Pulmonary artery endothelial cell (primary cell): ENCODE results near the gene GPD2. TPM values are rescaled to one million over a fixed set of nuclear protein-coding genes. Genes with fewer than 3 reads are reported as not detected.
"Not testable (repeated sequence)": the region's sequence is repeated elsewhere in the genome, so short reads cannot be mapped to it uniquely, and the experiment has no call there.

Experiments
- DNase-seq: peaks from one replicate; pipeline ENCODE4 v3.0.0-alpha.2; 2011; ENCODE audit warnings: low read depth, low spot score
- total RNA-seq: library from RNA; depleted of rRNA; stranded (reverse); fragments of >200 nt; gene quantifications from 2 replicates; pipeline ENCODE4 v1.2.3, GENCODE V29; 2014

The GPD2 gene
- total RNA-seq, 1 donor from 2014 or later: 45.0 TPM

DNA sequence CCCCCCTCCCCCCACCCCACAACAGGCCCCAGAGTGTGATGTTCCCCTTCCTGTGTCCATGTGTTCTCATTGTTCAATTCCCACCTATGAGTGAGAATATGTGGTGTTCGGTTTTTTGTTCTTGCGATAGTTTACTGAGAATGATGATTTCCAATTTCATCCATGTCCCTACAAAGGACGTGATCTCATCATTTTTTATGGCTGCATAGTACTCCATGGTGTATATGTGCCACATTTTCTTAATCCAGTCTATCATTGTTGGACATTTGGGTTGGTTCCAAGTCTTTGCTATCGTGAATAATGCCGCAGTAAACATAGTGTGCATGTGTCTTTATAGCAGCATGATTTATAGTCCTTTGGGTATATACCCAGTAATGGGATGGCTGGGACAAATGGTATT, 92.4 kb downstream of the GPD2 start:
- not testable (repeated sequence) for DNase-seq

DNA sequence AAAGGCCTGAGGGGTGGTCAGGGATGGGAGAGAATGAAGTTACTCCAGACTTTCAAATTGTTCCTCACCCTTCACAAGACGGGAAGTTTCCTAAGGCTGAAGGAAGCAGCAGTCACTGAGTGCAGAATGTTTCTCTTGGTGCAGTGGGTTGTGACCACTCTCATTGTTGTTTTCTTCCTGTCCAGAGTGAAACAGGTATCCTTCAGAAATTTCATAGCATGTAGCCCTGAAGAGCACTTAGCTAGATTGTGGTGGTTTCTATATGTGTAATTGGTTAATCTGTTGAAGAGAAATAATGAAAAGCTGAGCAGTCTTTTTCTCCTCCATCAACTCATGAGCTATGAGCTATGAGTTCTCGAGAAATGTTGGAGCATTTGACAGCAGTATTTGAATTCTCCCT, 96.8 kb downstream of the GPD2 start:
- no peak for DNase-seq

DNA sequence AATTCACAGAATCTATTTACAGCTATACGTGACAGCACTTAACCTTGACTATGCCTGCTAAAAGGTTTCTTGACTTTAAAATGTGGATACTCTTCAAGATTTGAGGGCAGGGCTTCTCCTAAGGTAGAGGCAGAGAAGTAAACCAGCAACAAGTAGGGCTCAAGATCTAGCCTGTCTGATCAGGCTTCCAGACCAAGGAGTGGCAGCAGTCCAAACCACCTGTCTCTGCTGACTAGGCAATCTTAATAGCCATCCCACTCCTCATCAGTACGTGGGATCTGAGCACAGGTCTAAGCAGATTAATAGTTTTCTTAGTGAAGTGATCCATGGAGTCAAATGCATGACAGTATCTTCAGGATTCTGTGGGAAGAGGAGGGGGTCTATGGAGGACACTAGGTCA, 100.4 kb downstream of the GPD2 start:
- no peak for DNase-seq

DNA sequence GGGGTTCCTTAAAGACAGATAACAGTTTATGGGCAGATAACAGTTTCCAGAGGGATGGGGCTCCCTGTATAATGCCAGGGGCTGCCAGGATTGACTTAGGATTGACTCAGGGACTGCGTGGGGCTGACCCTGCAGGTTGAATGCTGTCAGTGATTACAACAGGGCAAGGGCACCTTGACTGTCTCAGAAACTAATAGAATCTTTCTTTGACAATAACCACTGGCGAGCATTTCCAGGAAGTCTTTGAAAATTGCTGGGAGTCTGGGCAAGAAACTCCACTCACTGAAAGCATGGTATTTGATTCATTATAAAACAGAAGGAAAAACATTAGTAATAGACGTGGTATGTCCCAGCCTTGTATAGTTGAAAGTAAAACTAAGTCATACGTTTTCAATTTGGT, 101.0 kb downstream of the GPD2 start:
- no peak for DNase-seq

DNA sequence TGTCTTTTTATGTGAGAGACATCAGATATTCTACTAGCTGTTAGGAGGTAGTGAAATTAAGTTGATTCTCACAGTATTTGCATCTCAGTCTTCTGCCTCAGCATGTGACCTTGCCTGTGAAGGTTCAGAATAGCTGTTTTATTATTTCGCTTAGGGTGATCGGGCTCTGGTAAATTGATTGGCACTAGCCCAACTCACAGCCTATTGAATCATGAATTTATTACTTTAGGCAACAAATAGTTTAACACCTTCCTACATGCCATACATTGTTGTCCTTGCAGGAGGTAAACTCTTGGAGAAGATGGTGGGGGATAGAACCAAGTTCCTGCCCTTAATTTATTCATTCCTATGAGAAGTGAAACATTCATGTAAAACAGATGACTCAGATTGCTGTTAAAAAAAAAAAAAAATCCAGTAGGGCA, 101.9 kb downstream of the GPD2 start:
- no peak for DNase-seq

DNA sequence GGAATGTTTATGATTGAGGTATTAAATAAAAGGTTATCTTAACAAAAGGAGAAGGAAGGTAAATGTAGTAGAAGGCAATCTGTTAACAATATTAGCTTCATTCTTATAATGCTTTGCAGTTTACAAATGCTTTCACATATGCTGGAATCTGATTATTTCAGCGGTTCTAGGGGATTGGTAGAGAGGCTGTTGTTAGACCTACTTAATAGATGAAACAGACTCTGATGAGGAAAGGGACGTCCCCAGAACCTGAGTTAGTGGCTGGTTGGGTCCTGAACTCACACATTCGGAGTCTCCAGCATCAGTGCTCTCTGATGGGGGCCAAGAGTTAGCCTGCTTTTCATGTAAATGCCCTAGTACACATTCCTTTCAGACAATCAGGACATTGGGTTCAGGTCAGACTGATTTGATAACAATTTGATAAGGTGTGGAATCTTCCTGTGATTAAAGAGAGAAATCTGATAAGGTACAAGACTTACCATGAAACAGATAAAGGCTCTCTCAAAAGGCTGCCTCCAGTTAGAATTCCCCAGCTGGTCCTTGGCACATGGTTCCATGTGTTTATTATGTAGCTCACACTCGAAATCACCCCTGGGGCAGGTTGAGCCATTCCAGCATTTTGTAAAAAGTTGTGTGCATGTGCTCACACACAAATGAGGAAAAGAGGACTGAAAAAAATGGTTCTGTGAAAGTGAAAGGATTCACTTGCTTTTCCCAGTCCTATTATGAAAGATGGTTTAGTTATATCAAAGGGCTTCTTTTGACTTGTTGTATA, 103.1 kb downstream of the GPD2 start:
- DNase-seq: no peak

DNA sequence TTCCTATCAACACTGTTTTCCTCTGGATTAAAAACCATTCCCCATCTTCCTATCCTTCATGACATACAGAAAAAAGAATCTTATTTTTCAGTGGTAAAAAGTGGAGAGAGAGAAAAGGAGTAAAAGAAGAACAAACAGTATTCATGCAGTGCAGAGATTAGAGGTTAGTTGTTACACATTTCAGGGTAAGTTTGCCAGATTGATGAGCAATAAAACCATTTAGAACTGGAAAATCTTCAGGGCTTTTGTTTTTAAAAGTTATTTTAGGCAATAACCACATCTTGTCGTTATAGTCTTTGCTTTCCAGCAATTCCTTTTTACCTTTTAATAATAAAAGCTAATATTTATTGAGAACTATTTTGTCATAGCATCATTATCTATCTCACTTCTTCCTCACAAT, 104.5 kb downstream of the GPD2 start:
- no peak for DNase-seq

DNA sequence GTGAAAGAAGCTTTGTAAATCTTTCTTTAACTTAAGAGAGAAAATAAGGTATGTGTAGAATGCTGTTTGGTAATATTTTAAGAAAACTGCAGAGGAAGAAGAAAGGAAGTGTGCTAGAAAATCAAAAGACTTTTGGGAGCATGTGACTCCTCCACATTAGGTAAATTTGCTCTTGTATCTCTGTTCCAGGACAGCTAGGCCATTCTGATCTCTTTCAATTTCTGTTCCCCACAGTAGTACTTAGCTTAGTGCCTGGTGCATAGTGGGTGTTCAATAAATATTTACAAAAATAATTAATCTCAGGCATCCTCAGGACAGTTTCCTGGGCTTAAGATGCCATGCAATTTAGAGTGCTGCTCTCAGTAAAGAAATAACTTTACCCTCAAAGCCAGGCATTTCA, 105.0 kb downstream of the GPD2 start:
- no peak for DNase-seq

DNA sequence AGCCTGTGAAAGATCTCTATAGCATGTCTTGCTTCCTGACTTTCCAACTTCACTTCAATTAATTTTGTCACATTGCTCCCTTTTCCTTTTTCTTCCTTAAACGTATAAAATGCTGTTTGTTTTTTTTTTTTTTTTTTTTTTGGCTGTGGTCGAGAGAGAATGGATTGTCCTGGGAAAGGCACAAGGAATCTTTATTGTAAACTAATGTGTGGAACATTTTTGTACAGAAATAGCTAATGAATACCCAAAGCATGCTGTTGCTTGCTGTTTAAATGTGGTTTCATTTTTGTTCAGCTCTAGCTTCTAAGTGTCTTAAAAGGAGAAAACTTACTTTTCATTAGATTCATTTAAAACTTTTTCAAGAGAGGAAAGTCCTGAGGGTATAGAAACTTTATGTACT, 105.5 kb downstream of the GPD2 start:
- no peak for DNase-seq

DNA sequence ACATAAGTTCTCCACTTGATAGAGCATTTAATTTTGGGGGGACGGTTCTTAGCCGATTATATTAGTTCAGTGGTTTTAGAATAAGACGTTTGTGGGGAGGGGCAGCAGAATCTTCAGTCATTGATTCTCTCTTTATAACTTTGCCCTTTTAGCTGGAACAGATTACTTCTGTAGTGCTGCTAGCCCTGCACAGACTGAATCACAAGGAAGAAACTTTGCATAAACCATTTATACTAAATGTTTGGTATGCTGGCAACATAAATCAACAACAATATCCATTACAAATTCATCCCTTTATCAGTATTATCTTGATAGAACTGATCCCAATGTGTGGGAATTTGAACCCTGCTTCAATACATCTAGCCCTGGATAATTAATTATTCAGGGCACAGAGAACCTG, 112.2 kb downstream of the GPD2 start:
- no peak for DNase-seq

DNA sequence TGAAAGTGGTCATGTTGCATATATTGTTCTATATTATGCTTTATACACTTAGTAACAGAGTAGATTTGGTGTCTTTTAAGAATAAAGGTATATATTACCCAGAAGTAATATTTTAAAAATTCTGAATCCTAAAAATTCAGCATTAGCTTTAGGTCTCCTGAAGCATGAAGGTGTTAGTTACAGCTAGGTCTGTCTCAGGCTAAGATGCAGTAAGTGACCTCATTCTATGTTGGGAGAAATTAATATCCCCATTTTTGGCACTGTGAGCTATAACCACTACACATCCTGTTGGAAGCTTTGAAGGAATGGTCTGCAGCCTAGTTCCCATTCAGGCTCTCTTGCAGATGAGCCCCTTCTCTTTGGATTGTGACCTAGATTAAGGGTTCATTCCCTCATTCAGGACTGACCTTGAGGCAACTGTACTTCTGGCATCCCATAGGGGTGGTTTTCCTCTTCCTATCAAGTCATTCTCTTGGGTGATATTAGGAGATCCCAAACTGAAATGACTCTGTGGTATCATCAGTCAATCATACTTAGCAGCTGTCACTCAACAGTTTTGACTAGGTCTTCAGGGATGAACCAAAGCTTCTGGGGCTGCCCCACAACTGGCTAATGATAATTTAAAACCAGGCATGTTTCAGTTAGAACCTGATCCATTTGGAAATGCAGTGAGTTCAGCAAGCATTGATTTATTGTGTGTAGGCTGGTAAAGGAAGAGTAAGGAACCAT, 117.7 kb downstream of the GPD2 start:
- DNase-seq: no peak

DNA sequence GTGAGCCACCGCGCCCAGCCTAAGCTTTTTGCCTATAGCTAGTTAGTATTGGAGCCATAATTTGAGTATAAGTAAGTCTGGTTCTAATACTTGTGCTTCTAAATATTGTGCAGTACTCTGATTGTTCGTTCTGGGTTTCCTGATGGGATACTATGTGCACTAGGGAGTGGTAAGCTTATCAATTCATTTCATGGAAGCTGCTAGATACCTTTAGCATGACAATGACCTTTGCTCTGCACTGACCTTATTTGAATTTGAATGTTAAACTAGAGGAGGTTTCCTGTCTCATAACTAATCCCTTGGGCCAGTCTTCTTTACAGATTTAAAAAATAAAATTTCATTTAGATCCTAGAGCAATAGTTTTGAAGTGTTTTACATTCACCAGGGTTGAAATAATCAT, 125.1 kb downstream of the GPD2 start:
- DNase-seq: no peak

DNA sequence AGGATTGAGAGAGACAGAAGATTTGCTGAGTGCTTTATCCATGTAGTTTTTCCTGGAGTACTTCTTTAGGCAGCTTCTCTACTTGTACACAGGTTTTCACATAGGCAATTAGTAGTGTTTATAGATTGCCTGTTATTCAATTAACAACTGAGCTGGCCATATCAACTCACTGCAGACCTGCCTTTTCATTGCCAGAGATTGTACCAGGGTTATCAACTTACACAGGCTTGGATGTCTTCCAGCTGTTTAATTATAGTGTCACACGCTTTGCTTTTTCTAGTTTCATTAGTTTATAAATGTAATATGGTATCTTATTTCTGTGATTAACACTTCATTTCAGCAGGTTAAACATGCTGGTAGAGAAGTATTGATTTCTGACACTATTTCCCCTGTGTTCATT, 125.9 kb downstream of the GPD2 start:
- DNase-seq: no peak

DNA sequence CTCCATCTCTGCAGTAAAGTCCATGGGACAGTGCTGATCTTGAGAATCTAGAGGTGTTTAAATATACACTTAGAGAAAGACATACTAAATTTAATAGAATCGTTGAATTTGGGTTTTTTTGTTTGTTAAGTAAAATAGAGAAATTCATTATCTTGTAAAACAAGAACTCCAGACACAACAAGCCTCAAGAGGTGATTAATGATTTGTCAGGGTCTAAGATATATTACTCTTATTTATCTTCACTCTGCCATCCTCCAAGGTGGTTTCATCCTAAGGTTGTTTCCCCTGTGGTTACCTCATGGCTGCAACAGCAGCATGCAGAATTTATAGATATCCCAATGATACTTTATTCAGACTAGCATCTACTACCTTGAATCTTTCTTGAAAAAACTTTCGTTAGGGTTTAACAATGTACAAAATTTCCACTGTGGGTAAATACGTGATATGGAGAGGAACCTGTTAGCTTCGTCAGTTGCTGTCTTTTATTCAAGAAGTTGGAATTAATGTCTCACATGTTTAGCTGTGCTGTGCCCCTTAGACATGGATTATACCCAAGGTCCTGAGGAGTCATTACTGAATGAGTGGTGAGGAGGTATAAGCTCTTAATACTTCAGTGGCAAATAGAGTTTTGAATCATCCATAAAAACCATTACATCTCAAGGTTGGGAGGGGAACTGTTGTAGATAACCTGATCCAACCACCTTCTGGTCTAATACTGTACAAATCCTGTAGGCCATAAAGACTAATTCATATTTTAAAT, 128.0 kb downstream of the GPD2 start:
- DNase-seq: no peak

DNA sequence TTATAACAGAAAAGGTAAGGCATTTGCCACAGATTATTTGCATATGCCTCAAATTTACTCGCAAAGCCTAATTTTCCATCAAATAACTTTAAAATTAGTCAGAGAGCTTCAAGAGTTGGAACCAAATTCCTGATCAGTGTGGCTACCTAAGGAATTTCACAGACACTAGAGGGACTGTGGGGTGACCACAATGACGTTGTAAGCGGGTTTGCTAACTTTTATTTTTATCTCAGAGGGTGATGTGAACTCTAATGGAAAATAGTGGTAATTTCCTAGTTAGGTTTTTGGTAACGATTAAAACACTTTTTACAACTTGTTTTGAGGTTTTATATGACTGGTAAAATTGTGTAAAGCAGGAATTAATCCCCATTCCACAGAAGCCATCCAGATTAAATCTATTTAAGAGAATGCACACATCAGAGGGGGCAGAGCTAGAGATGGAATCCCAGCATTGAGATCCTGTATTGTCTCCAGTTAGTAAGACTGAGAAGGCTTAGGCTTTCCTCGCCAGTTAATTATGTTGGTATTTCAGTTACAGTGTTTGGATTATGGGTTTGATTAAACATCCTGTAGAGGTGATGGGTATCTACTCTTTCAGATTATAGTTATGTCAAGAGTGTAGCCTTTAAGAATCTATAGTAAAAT, 129.0 kb downstream of the GPD2 start:
- DNase-seq: no peak

DNA sequence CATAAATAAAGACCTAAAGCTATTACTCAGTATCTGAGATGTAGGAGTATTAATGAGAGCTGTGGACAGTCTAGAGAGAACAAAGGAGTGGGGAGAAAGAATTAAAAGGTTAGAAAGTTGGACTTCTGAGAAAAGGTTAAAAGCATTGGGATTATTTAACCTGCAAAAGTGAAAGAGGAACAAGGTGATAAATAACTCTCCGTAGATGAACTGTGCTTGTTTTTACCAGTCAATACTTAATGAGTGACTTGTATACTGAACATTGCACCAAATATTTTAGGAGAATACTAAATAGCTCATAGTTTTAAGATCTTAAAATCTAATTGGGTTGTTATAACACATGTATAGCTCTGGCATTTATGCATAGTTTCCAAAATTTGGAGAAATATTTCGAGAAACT, 137.5 kb downstream of the GPD2 start:
- no peak for DNase-seq

DNA sequence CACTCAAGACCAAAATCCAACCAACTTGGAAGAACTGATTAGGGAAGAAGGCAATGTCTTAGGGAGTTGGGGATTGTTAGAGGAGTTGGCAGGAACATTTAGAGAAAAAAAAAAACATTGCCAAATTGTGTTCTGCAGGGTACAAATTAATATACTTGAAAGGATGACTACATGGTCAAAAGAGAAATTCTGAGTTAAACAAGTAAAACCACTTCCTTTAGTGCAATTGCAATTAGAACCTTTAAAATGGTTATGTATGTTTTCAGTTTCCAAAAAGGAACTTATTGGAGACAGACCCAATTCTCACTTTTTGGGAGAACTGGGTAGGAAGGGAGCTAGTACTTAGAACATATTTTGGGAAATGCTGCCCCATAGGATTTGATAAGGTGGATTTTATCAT, 137.9 kb downstream of the GPD2 start:
- DNase-seq: no peak

DNA sequence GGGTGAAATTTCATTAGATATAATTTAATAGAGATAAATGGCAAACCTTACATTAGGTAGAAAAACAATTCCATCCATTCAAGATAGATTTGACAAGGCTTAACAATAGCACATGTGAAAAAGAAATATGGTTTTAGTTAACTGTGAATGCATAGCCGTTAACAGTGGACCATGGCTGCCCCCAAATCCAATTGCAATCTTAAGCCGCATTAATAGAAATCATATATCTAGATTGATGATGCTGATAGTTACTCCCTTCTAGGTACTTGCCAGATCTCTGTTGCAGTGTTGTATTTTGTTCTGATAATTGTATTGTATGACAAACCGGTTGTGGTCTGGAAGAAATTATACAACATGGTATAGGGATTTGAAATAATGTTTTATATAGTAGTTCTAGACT, 139.8 kb downstream of the GPD2 start:
- no peak for DNase-seq

DNA sequence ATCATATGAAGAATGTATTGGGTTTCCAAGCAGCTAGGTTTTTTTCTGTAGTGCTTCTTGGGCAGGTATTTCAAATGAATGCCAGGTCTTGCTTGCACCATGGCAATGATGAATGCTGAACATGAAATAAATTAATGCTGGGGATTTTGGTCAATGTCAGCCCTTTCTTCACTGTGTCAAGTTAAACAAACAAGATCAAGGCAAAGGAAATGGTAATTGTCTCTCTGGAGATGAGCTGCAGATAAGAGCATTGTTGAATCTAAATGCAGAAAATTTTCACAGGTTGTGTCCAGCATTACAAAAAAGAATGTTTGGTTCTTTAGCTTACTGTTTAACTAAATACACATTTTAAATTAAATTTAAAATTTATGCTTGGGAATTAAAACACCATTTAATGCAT, 144.3 kb downstream of the GPD2 start:
- no peak for DNase-seq

DNA sequence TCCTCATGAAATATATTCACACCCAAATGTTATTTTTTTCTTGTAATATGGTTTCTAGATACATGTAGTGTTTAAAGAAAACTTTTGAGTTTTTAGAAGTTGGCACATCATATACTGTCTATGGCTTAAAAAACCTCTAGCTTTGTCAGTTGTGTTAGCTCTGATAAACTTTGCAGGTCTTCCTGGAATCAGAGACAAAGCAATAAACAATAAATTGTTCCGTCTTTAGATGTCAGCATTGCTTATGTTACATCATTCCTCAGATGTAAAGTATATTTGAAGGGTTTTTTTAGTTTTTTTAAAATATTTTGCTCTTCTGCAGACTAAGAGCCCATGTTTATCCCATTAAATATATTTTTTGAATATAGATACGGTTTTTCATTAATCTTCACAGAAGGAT, 145.1 kb downstream of the GPD2 start:
- DNase-seq: no peak

DNA sequence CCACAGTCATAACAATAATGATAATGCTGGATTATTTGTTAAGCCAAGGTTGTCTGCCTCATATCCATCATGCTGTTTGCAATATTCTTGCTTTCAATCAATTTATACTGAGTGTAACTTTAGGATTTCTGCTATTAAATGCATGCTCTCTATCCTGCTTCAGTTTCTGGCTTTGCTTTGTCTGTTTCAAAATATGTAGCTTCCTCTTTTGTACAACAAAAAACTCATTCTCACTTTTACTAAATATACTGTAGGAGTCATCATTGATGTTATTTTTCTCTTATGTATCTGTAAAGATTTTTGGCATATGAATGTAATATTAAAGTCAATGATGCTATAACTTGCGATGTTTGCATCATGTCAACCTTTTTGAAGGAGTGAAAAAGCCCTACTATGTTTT, 149.3 kb downstream of the GPD2 start:
- no peak for DNase-seq

DNA sequence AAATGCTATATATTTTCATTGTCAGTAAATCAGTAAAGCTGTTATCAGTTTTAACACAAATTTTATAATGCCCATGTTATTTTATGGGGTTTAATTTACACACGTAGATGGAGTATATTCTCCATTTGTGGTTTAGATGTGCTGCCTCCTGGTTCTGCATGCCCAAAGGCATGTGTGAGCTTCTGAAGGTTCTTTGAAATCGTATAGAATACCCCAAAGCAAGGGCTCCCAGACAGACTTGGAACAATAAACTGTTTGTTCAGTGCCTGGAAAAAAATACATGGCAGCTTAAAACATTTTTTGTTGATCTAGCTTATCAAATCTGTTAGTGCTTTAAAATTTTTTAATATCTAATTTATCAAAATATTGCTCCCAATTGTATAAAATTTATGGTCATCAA, 150.4 kb downstream of the GPD2 start:
- no peak for DNase-seq
